SW480 (cell line): ENCODE measurements around the gene SNRPB2.
A peak's percentile ranks its signal among the peaks of the same experiment; 100 is the strongest.

ENCODE experiments used
- DNase-seq: peaks from one replicate; pipeline ENCODE4 v3.0.0-alpha.2; 2016; ENCODE audit warnings: low spot score

SNRPB2 gene

GRCh38 chr20:16732506-16733152 is 2.8 kb downstream of the SNRPB2 start:
- DNase-seq = no peak

- no peak for DNase-seq
These were observed 10.7 kb downstream of the SNRPB2 start for GRCh38 chr20:16740365-16741072.

DNA sequence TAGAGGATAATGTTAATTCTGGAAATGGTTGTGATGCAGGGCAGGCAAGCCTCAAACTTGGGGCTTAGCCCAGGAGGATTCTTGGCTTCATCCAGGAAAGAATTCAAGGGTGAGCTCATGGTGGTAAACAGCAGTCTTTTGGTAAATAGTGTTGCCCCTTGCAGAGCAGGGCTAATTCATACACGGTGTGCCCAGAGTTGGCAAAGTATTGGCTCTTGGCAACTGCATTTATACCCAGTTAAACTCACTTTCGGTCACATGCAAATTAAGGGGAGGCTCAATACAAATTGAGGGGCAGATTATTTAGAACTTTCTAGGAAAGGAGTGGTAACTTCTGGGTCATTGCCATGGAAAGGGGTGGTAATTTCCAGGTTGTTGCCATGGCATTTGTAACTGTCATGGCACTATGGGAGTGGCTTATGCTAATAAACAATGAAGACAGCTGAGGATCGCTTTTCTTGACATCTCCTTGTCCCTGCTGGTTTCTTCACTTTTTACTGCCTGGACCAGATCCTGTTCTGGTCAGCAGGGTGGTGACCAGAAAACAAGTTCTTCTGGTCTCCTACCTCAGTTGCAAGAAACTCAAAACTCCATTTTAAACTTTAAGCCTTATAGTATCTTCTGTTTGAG is 14.5 kb downstream of the SNRPB2 start:
- no peak for DNase-seq

DNA sequence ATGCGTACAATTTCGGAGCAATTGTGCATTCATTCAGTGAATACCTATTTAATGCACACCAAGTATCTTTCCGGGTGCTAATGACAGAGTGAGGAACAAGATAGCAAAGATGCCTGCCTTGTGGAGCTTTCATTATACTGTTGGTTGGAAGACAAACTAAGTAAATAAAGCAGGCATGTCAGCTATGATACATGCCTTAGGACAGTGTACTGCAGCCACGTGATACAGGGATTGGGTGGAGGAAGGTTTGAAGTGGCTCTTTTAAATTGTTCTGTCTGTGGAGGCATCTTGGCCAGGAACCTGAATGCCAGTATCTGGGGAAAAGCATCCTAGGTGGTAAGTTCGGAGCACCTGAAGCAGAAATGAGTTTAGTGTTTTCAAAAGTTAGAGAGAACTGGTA is 15.4 kb downstream of the SNRPB2 start:
- no peak for DNase-seq

DNA sequence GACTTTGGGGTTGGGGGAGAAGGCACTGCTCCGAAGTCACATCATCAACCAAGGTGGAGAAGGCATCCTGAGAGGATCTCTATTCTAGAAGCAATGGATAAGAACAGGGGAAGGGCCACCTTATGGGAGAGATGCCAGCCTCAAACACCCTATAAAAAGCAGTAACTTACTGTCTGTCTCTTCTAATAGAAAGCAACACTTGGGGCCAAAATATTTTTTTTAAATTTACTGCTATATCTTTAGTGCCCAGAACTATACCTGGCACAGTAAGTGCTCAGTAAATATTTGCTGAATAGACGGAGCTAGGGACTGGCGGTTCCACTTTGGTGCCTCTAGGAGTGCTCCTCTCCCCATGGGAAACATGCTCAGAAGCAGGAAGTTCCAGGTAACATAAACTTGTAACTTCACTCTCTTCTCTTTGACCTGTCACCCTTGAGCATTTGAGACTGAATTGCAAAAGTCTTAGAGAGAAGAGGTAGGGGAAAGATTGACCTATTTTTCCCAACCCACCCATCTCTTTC is 17.5 kb downstream of the SNRPB2 start:
- peak; percentile 11 for DNase-seq

DNA sequence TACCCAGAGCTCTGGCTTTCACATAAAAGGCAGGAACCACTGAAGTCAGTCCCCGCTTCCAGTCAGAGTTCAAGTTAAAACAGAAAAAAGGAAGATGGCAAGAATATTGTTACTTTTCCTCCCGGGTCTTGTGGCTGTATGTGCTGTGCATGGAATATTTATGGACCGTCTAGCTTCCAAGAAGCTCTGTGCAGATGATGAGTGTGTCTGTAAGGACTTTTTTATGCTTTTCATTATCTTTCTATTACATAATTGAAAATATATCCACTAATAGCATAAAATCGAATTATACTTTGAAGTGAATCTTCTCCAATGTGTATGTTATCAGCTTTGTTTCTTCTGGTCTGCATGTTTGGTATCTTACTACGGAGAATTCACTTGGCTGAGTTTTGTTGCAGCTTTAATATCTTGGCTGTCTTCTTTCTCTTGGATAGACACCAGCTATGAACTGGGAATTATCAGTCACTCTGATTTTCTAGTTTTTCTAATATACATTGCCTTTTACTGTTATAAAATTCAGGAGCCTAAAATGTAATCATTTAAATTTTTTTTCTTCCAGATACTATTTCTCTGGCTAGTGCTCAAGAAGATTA is 18.6 kb downstream of the SNRPB2 start, which contains the start of gene OTOR:
TSS of gene OTOR (plus strand) at position 51 of the 593 bp plus-strand sequence. CDS start at position 95, 44 bp downstream.
- DNase-seq = no peak

GRCh38 chr20:16749573-16749972 is 19.7 kb downstream of the SNRPB2 start:
- no peak for DNase-seq

DNA sequence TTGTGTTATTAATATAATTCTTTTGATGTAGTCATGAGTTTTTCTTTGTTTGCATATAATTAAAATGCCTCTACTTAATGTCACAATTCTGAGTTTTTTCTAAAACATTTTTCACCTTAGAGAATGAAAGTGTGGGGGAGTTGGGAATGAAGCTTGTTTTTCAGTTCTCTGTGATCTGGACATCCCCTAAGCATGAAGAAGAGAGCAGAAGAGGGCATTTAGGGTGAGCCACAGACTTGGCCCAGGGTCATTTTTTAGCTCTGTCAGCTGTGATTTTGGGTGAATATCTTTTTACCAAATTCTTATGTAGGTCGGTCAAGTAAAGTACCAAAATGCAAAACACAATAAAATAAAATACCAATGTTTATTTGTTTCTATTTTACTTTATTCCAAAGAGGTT is 22.3 kb downstream of the SNRPB2 start:
- no peak for DNase-seq

DNA sequence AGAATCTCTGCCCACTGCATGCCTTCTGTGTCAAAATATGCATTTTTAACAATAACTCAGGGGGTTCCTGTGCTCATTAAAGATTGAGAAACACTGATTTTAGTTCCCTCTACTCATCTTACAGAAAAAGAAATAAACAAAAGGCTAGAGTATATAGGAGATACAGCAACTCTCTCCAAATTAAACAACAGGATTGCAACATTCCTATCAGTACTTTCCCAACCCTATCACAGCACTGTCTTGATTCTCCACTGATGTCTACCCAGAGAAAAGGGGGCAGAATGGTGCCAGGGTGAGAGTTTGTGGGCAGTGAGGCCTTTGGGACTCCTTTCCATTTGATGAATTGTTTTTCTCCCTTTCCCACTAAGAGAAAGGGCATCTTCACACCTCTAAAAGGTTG is 23.1 kb downstream of the SNRPB2 start:
- no peak for DNase-seq

- DNase-seq = no peak
These were observed 28.8 kb downstream of the SNRPB2 start for GRCh38 chr20:16758454-16759180.

DNA sequence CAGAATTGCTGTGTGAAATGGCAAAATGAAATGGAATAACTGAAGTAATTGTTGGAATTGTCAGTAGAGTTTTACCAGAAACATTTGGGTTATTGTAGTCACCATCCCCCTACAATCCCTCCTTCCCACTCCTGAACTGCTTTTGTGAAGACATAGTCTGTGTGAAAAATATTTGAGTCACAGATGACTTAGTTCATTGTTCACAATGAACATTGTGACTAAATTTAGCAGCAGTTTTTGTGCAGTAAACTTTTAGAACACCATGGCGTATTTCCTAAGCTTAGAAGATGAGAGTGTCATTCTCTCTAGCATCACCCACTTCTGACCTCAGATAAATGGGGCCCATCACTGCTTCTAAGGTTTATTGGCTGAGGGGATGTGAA is 29.3 kb downstream of the SNRPB2 start:
- DNase-seq = no peak

DNA sequence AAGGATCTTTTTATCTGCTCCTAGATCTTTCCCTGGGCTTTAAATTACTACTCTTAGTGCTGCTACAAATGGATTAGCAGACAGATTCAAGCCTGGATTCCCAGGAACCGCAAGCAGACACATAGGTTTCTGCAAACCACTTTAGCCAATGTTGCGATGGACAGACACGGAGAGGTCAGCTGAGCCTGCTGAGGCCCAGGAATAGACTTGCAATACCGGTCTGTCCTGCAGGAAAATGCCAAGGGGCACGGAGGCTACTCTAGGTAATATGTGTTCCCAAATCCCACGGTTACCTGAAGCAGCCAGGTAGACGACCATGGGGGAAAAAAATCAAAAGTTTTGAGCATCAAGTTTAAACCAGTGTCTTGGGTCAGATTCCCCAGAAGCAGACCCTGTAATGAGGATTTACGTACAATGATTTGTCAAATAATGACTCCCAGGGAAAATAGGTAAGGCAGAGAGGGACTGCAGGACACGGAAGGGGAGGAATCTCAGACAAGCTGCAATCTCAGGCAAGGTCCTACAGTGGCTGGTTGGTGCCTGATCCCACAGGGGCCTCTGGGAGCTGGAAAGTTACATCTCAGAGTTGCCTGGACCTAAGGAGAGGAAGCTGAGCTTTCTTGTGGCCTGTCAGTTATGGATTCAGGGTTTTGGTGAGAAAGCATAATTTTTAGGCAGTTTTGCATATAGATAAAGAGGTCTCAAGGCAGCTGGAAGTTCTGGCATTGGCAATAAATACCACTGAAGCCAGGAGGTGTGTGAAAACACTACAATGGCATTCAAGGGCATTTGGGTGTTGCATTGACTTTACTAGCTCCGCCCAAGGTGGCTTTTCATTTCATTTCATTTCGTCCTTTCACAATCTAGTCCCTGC is 30.8 kb downstream of the SNRPB2 start:
- no peak for DNase-seq

DNA sequence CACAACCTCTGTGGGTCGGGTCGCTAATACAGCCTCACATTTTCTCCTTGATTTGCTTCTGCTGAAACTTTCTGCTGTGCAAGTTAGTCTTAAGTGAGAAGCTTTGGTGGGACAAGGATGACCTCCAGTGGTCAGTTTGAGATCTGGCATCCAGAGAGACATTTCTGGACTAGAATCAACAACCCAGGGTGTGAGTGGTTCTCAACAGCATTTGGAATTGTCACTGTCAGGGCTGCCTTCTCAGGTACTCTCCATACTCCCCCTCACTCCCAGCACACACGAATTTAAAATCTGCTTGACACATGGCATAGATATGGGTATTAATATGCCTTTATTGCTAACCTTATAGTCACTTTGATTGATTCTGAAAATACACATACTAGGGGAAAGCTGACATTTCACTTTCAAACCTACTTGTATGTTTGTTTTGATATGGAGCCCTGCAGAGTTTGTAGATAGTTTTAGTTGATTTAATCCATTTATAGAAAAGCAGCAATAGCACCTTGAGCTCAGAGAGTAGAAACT is 31.5 kb downstream of the SNRPB2 start:
- DNase-seq = peak; percentile 79

DNA sequence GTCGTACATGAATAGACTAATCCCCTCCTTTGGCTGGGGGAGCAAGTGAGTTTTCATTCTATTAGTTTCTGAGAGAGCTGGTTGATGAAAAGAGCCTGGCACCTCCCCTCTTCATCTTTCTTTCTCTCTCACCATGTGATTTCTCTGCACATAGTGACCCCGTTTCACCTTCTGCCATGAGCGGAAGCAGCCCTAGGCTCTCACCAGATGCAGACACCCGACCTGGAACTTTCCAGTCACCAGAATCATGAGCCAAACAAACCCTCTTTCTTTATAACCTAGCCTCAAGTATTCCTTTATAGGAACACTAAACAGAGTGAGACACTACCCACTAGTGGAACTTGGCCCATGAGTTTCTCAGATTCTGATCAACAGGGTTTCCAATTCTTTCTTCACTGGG is 34.7 kb downstream of the SNRPB2 start:
- DNase-seq = no peak

DNA sequence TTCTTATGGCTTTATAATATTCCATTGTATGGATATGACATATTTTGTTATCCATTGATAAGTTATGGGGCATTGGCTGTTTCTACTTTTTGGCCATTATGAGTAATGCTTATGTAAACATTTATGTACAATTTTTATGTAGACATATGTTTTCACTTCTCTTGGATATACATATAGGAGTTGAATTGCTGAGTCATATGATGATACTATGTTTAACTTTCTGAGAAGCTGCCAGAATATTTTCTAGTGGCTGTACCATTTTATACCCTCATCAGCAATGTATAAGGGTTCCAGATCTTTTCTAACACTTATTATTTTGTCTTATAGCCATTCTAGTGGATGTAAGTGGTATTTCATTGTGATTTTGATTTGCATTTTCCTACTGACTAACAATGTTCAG is 41.4 kb downstream of the SNRPB2 start:
- no peak for DNase-seq

GRCh38 chr20:16775961-16776360 is 46.1 kb downstream of the SNRPB2 start:
- DNase-seq = no peak

DNA sequence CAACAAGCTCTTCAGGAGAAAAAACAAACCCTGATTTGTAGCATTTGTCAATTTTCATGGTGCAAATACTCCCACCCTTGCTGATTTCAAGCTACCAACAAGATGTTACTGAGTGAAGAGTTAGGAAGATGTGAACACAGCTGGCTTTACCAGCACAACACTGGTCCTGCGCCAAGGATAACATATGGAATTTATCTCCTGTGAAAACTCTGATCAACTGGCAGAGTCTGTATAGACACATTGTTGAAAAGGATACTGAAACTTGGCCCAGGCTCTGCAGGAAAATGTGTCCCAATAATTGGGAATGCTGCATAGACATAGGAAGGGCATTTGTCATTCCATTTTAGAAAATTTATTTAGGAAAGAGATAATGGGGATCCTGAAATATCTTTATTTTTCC is 47.3 kb downstream of the SNRPB2 start:
- no peak for DNase-seq

GRCh38 chr20:16778159-16778558 is 48.3 kb downstream of the SNRPB2 start:
- no peak for DNase-seq

DNA sequence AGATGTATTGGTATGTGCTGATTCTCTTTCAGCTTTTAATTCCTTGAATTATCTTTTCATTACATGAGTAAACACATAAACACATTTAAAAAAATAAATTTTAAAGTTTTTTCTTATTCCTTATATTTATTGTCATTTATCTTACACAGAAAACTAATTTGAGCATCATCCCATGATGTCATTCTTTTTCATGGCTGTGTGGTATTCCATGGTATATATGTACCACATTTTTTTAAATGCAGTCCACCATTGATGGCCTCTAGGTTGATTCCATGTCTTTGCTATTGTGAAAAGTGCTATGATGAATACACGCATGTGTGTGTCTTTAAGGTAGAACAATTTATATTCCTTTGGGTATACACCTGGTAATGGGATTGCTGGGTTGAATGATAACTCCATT is 51.7 kb downstream of the SNRPB2 start:
- no peak for DNase-seq

GRCh38 chr20:16785226-16785625 is 55.4 kb downstream of the SNRPB2 start:
- no peak for DNase-seq
